ENCODE measurements around the gene IRF3.

Gene IRF3

GRCh38 chr19:49687150-49687549, 21.5 kb upstream of the IRF3 start:
- no peak for DNase-seq (ENCODE audit: low spot score)

GRCh38 chr19:49686503-49687088, 20.9 kb upstream of the IRF3 start:
- DNase-seq (ENCODE audit: low spot score) = no peak

- DNase-seq (ENCODE audit: low spot score) = no peak
Observed at GRCh38 chr19:49685845-49686332, 20.2 kb upstream of the IRF3 start.

- DNase-seq (ENCODE audit: low spot score) = no peak
Observed at GRCh38 chr19:49684983-49685553, 19.4 kb upstream of the IRF3 start.

- peak; percentile 37 for DNase-seq (ENCODE audit: low spot score)
Observed at GRCh38 chr19:49684251-49684982, 18.8 kb upstream of the IRF3 start.

GRCh38 chr19:49683814-49684250, 18.2 kb upstream of the IRF3 start:
- DNase-seq (ENCODE audit: low spot score) = no peak

GRCh38 chr19:49682274-49682673, 16.6 kb upstream of the IRF3 start:
- no peak for DNase-seq (ENCODE audit: low spot score)

GRCh38 chr19:49681830-49682229, 16.2 kb upstream of the IRF3 start:
- no peak for DNase-seq (ENCODE audit: low spot score)

- peak; percentile 95 for DNase-seq (ENCODE audit: low spot score)
Observed at GRCh38 chr19:49680421-49681351, 15.0 kb upstream of the IRF3 start.

GRCh38 chr19:49679771-49680413, 14.2 kb upstream of the IRF3 start:
- no peak for DNase-seq (ENCODE audit: low spot score)

- no peak for DNase-seq (ENCODE audit: low spot score)
Observed at GRCh38 chr19:49678985-49679770, 13.5 kb upstream of the IRF3 start.

GRCh38 chr19:49677901-49678674, 12.4 kb upstream of the IRF3 start:
- DNase-seq (ENCODE audit: low spot score) = peak; percentile 58

- peak; percentile 40 for DNase-seq (ENCODE audit: low spot score)
Observed at GRCh38 chr19:49677231-49677900, 11.7 kb upstream of the IRF3 start, which contains the start of gene PRMT1. Gene PRMT1 (plus strand): TSS chr19:49677271. CDS start chr19:49677281, 10 bp downstream.

GRCh38 chr19:49676784-49677230, 11.2 kb upstream of the IRF3 start:
- peak; percentile 96 for DNase-seq (ENCODE audit: low spot score)

GRCh38 chr19:49676136-49676783, 10.6 kb upstream of the IRF3 start:
- peak; percentile 86 for DNase-seq (ENCODE audit: low spot score)

GRCh38 chr19:49672131-49672919, 6.7 kb upstream of the IRF3 start:
- DNase-seq (ENCODE audit: low spot score) = peak; percentile 83

GRCh38 chr19:49669516-49669915, 3.9 kb upstream of the IRF3 start:
- DNase-seq (ENCODE audit: low spot score) = no peak

GRCh38 chr19:49667473-49667872, 1.8 kb upstream of the IRF3 start:
- DNase-seq (ENCODE audit: low spot score) = no peak
